Osteocyte (in vitro differentiated cells): ENCODE measurements around the gene YIPF6. TPM values are rescaled to one million over a fixed set of nuclear protein-coding genes. Genes with fewer than 3 reads are reported as not detected.
"Not testable (repeated sequence)": the region's sequence is repeated elsewhere in the genome, so short reads cannot be mapped to it uniquely, and the experiment has no call there.

ENCODE experiments used
- DNase-seq: peaks from one replicate; pipeline ENCODE4 v3.0.0; 2021; ENCODE audit warnings: mixed read lengths; ENCODE audit not compliant: unreplicated experiment; ENCODE audit errors: extremely low spot score
- H3K27ac Mint-ChIP-seq: one replicate; pipeline ENCODE4 v1.8.0; 2021; ENCODE audit warnings: mild to moderate bottlenecking, mixed read lengths; ENCODE audit not compliant: unreplicated experiment
- H3K27me3 Mint-ChIP-seq: one replicate; pipeline ENCODE4 v1.8.0; 2021; ENCODE audit warnings: mixed read lengths; ENCODE audit not compliant: unreplicated experiment
- H3K36me3 Mint-ChIP-seq: one replicate; pipeline ENCODE4 v1.8.0; 2021; ENCODE audit warnings: mixed read lengths; ENCODE audit not compliant: unreplicated experiment
- H3K4me1 Mint-ChIP-seq: one replicate; pipeline ENCODE4 v1.8.0; 2021; ENCODE audit warnings: mixed read lengths; ENCODE audit not compliant: unreplicated experiment
- H3K4me3 Mint-ChIP-seq: one replicate; pipeline ENCODE4 v1.8.0; 2021; ENCODE audit warnings: mild to moderate bottlenecking, moderate library complexity, mixed read lengths; ENCODE audit not compliant: unreplicated experiment
- H3K9me3 Mint-ChIP-seq: one replicate; pipeline ENCODE4 v1.8.0; 2021; ENCODE audit warnings: mixed read lengths; ENCODE audit not compliant: unreplicated experiment
- CTCF ChIP-seq: fragments of 200-600 bp; sonication (generic); IDR thresholded peaks from 2 replicates; pipeline ENCODE4 v1.5.0; 2021; ENCODE audit warnings: antibody characterized with exemption, mild to moderate bottlenecking, moderate library complexity
- total RNA-seq: library from RNA; stranded (reverse); gene quantifications from 2 replicates; pipeline ENCODE4 v1.2.1, GENCODE V29; 2021

YIPF6 gene
- total RNA-seq, 1 donor from 2014 or later: 40.0 TPM

DNA sequence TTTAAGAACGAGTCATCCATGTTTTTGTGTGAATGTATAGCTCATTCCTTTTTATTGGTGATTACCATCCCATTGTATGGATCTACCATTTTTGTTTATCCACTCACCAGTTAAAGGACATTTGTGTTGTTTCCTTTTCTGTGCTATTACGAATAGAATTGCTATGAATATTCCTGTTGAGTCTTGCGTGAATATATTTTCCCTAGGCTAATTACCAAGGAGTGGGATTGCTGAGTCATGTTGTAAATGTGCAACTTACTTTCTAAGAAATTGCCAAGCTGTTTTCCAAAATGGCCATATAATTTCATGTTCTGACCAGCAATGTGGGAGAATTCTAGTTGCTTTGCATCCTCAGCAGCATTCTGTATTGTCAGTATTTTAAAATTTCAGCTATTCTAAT, 51.3 kb downstream of the YIPF6 start:
- no peaks in the 10 kb centered on the region for H3K27me3 Mint-ChIP-seq
- no peaks in the 10 kb centered on the region for H3K4me1 Mint-ChIP-seq
- DNase-seq: no peak
- H3K27ac Mint-ChIP-seq: no peak overlapping the region
- H3K9me3 Mint-ChIP-seq: no peaks in the 10 kb centered on the region
- no peaks in the 10 kb centered on the region for H3K36me3 Mint-ChIP-seq
- no peak for TF ChIP-seq CTCF
- no peak overlapping the region for H3K4me3 Mint-ChIP-seq

DNA sequence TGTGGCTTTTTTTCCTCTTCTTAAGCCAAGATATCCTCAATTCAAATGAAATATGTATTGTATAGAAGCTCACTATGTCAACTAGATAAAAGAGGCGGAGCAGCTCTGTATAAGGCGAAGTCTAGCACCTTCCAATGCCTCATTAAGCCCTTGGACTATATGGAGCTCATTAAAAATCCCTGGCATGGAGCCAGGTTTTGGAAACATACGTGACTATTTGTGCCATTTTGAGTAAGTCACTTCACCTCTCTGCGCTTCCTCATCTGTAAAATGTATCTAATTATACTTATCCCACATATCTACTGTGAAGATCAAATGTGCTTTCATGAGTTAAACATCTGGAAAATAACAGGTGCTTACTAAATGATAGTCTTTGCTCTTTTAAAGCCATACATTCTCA, 57.2 kb downstream of the YIPF6 start:
- no peaks in the 10 kb centered on the region for H3K9me3 Mint-ChIP-seq
- no peak for TF ChIP-seq CTCF
- no peak overlapping the region for H3K27ac Mint-ChIP-seq
- no peak for DNase-seq
- no peak overlapping the region for H3K4me3 Mint-ChIP-seq
- H3K4me1 Mint-ChIP-seq: no peaks in the 10 kb centered on the region
- no peaks in the 10 kb centered on the region for H3K27me3 Mint-ChIP-seq
- H3K36me3 Mint-ChIP-seq: no peaks in the 10 kb centered on the region

DNA sequence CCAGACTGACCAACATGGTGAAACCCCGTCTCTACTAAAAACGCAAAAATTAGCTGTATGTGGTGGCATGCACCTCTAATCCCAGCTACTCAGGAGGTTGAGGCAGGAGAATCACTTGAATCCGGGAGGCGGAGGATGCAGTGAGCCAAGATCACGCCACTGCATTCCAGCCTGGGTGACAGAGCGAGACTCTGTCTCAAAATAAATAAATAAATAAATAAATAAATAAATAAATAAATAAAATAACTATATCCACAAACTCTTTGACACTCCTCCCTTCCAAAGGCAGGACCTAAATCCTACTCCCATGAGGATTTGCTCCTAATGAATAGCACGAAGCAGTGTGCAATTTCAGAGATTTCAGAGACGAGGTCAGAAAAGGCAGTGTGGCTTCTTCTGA, 58.3 kb downstream of the YIPF6 start:
- not testable (repeated sequence) for H3K36me3 Mint-ChIP-seq, H3K4me3 Mint-ChIP-seq, H3K4me1 Mint-ChIP-seq, H3K27me3 Mint-ChIP-seq, DNase-seq, H3K27ac Mint-ChIP-seq, H3K9me3 Mint-ChIP-seq

- not testable (repeated sequence) for H3K27ac Mint-ChIP-seq, H3K4me3 Mint-ChIP-seq, H3K36me3 Mint-ChIP-seq, H3K4me1 Mint-ChIP-seq, DNase-seq
- peaks cover 11% of the 10 kb centered on the region for H3K27me3 Mint-ChIP-seq
- peaks cover 14% of the 10 kb centered on the region for H3K9me3 Mint-ChIP-seq
Measured at GRCh38 chrX:68559905-68560304, 61.1 kb downstream of the YIPF6 start.

- DNase-seq: no peak
- peaks cover 22% of the 10 kb centered on the region for H3K9me3 Mint-ChIP-seq
- H3K4me3 Mint-ChIP-seq: no peak overlapping the region
- no peak for TF ChIP-seq CTCF
- H3K27ac Mint-ChIP-seq: no peak overlapping the region
- no peaks in the 10 kb centered on the region for H3K36me3 Mint-ChIP-seq
- H3K4me1 Mint-ChIP-seq: no peaks in the 10 kb centered on the region
- peaks cover 6% of the 10 kb centered on the region for H3K27me3 Mint-ChIP-seq
Measured at GRCh38 chrX:68568136-68568535, 69.3 kb downstream of the YIPF6 start.

- H3K27ac Mint-ChIP-seq: no peak overlapping the region
- no peaks in the 10 kb centered on the region for H3K4me1 Mint-ChIP-seq
- no peaks in the 10 kb centered on the region for H3K36me3 Mint-ChIP-seq
- H3K4me3 Mint-ChIP-seq: no peak overlapping the region
- peaks cover 12% of the 10 kb centered on the region for H3K9me3 Mint-ChIP-seq
- no peak for TF ChIP-seq CTCF
- no peak for DNase-seq
- H3K27me3 Mint-ChIP-seq: no peaks in the 10 kb centered on the region
Measured at GRCh38 chrX:68570598-68570997, 71.7 kb downstream of the YIPF6 start.
